Measurements from ENCODE around the gene CHST12.

DNA sequence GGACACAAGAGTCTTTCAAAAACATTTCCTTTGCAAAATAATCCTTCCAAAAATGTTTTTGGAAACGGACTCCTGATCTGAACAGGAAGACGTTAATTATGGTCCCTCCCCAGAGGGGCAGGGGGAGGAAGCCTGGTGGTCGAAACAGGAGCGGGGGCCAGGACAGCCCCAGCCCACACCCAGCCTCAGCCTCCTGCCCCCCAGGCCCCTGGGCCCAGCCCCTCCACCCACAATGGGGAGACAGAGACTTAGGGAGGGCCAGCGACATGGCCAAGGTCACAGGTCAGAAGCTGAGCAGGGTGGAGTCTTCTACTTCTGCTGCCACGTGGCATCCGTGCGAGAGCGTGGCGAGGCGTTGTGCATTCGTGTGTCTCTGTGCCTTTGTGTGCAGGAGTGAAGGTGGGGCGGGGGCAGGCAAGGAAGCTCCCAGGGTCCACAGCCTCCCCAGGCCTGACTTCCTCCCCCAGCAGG is 86.8 kb downstream of the CHST12 start:
- no peak for TF ChIP-seq POLR2AphosphoS5 (IDR thresholded peaks at IDR 0.05)
- TF ChIP-seq, protein P1, sequence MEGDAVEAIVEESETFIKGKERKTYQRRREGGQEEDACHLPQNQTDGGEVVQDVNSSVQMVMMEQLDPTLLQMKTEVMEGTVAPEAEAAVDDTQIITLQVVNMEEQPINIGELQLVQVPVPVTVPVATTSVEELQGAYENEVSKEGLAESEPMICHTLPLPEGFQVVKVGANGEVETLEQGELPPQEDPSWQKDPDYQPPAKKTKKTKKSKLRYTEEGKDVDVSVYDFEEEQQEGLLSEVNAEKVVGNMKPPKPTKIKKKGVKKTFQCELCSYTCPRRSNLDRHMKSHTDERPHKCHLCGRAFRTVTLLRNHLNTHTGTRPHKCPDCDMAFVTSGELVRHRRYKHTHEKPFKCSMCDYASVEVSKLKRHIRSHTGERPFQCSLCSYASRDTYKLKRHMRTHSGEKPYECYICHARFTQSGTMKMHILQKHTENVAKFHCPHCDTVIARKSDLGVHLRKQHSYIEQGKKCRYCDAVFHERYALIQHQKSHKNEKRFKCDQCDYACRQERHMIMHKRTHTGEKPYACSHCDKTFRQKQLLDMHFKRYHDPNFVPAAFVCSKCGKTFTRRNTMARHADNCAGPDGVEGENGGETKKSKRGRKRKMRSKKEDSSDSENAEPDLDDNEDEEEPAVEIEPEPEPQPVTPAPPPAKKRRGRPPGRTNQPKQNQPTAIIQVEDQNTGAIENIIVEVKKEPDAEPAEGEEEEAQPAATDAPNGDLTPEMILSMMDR (IDR thresholded peaks at IDR 0.05): no peak
